DND-41 (cell line): ENCODE measurements around the gene EPB41L4B.

ENCODE experiments used
- EZH2 ChIP-seq: IDR thresholded peaks from 3 replicates; pipeline ENCODE4 v1.6.1; 2012; ENCODE audit warnings: borderline replicate concordance, low read depth, mild to moderate bottlenecking, moderate library complexity, low read length, inconsistent platforms; ENCODE audit not compliant: severe bottlenecking
- TF ChIP-seq, protein P1 (sequence below): IDR thresholded peaks from 2 replicates; pipeline ENCODE4 v1.5.1; 2012; ENCODE audit warnings: borderline replicate concordance, low read length, moderate library complexity, mild to moderate bottlenecking; ENCODE audit not compliant: poor library complexity, severe bottlenecking; ENCODE audit errors: extremely low read depth

DNA sequence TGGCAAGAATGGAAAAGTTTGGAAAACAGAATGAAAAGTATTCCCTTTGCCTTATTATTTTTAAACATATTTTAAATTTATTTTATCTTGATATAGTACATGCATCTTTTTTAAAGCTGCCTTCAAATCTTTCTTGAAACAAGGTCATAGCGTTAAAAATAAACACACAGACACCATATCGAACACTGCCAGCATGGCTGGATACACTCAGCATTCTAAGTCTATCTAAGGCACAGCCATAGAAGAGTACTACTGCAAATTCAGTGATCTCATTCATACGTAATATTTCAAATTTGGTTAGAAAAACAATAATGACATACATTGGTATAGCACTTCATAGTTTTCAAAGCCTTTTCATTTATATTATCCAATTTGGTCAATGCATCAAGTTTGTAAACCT lies 57.5 kb downstream of the EPB41L4B start:
- TF ChIP-seq, protein P1, sequence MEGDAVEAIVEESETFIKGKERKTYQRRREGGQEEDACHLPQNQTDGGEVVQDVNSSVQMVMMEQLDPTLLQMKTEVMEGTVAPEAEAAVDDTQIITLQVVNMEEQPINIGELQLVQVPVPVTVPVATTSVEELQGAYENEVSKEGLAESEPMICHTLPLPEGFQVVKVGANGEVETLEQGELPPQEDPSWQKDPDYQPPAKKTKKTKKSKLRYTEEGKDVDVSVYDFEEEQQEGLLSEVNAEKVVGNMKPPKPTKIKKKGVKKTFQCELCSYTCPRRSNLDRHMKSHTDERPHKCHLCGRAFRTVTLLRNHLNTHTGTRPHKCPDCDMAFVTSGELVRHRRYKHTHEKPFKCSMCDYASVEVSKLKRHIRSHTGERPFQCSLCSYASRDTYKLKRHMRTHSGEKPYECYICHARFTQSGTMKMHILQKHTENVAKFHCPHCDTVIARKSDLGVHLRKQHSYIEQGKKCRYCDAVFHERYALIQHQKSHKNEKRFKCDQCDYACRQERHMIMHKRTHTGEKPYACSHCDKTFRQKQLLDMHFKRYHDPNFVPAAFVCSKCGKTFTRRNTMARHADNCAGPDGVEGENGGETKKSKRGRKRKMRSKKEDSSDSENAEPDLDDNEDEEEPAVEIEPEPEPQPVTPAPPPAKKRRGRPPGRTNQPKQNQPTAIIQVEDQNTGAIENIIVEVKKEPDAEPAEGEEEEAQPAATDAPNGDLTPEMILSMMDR = no peak
- TF ChIP-seq EZH2 = no peak
